Measurements from ENCODE around the gene C4B. TPM values are rescaled to one million over a fixed set of nuclear protein-coding genes. Genes with fewer than 3 reads are reported as not detected.

C4B gene
- total RNA-seq, 1 donor from 2014 or later, result 6.4 TPM

GRCh38 chr6:32079566-32080290 lies 65.1 kb downstream of the C4B start:
- DNase-seq, result no peak
- Mint-ChIP-seq H3K27ac (ENCODE audit: unreplicated experiment) (no peak overlapping the region), H3K36me3 (ENCODE audit: unreplicated experiment) (peaks cover 4% of the 10 kb centered on the region), H3K4me1 (ENCODE audit: low read depth, unreplicated experiment) (peaks cover 8% of the 10 kb centered on the region), H3K27me3 (ENCODE audit: unreplicated experiment) (peaks cover 15% of the 10 kb centered on the region), H3K4me3 (ENCODE audit: unreplicated experiment) (peak overlapping the region; percentile 38), H3K9me3 (ENCODE audit: unreplicated experiment) (peaks cover 5% of the 10 kb centered on the region)
- TF ChIP-seq CTCF (IDR thresholded peaks at IDR 0.05; ENCODE audit: partially characterized antibody, unreplicated experiment), result no peak

- Mint-ChIP-seq H3K4me3 (ENCODE audit: unreplicated experiment) (no peak overlapping the region), H3K4me1 (ENCODE audit: low read depth, unreplicated experiment) (no peaks in the 10 kb centered on the region), H3K36me3 (ENCODE audit: unreplicated experiment) (peaks cover 4% of the 10 kb centered on the region), H3K27ac (ENCODE audit: unreplicated experiment) (no peak overlapping the region), H3K27me3 (ENCODE audit: unreplicated experiment) (peaks cover 14% of the 10 kb centered on the region), H3K9me3 (ENCODE audit: unreplicated experiment) (peaks cover 7% of the 10 kb centered on the region)
- TF ChIP-seq CTCF (IDR thresholded peaks at IDR 0.05; ENCODE audit: partially characterized antibody, unreplicated experiment), result no peak
- no peak for DNase-seq
Measured at GRCh38 chr6:32081168-32081990, 66.8 kb downstream of the C4B start.

GRCh38 chr6:32082478-32082877 lies 67.9 kb downstream of the C4B start:
- Mint-ChIP-seq H3K36me3 (ENCODE audit: unreplicated experiment) (peaks cover 4% of the 10 kb centered on the region), H3K4me3 (ENCODE audit: unreplicated experiment) (no peak overlapping the region), H3K9me3 (ENCODE audit: unreplicated experiment) (peaks cover 7% of the 10 kb centered on the region), H3K4me1 (ENCODE audit: low read depth, unreplicated experiment) (no peaks in the 10 kb centered on the region), H3K27ac (ENCODE audit: unreplicated experiment) (no peak overlapping the region), H3K27me3 (ENCODE audit: unreplicated experiment) (peaks cover 15% of the 10 kb centered on the region)
- no peak for TF ChIP-seq CTCF (IDR thresholded peaks at IDR 0.05; ENCODE audit: partially characterized antibody, unreplicated experiment)
- DNase-seq, result no peak

GRCh38 chr6:32082935-32083334 lies 68.3 kb downstream of the C4B start:
- H3K4me3 Mint-ChIP-seq (ENCODE audit: unreplicated experiment), result no peak overlapping the region
- H3K36me3 Mint-ChIP-seq (ENCODE audit: unreplicated experiment), result peaks cover 4% of the 10 kb centered on the region
- DNase-seq, result no peak
- peaks cover 15% of the 10 kb centered on the region for H3K27me3 Mint-ChIP-seq (ENCODE audit: unreplicated experiment)
- TF ChIP-seq CTCF (IDR thresholded peaks at IDR 0.05; ENCODE audit: partially characterized antibody, unreplicated experiment), result no peak
- no peak overlapping the region for H3K27ac Mint-ChIP-seq (ENCODE audit: unreplicated experiment)
- H3K9me3 Mint-ChIP-seq (ENCODE audit: unreplicated experiment), result peaks cover 7% of the 10 kb centered on the region
- no peaks in the 10 kb centered on the region for H3K4me1 Mint-ChIP-seq (ENCODE audit: low read depth, unreplicated experiment)
